ENCODE data around the gene CIB4. TPM values are rescaled to one million over a fixed set of nuclear protein-coding genes. Genes with fewer than 3 reads are reported as not detected.
A peak's percentile ranks its signal among the peaks of the same experiment; 100 is the strongest.

CIB4 gene
- total and polyA plus RNA-seq, 2 of the 13 experiments (the other 11 are each of a cell fraction or from before 2014, with no cell fraction given) = not detected

GRCh38 chr2:26581991-26582842, 58.9 kb downstream of the CIB4 start:
- Histone ChIP-seq H3K4me3 (replicated peaks in 1 of 3; ENCODE audit: insufficient read depth in 1 of 3, low read depth in 2 of 3, low read length in 3 of 3) (no peak overlapping the region), H3K27me3 (ENCODE audit: control insufficient read depth in 1 of 2, insufficient read depth in 2 of 2, low read length in 2 of 2) (peaks cover 25 to 90% of the 10 kb centered on the region in 2 experiments), H3K4me2 (ENCODE audit: low read depth, low read length) (no peak overlapping the region), H3K27ac (ENCODE audit: extremely low read length, insufficient read depth, low read length) (no peak overlapping the region), H2AFZ (ENCODE audit: low read length) (no peak overlapping the region), H3K36me3 (replicated peaks in 1 of 2; ENCODE audit: control insufficient read depth in 1 of 2, insufficient read depth in 2 of 2, low read length in 2 of 2) (no peaks in the 10 kb centered on the region), H3K4me1 (ENCODE audit: insufficient read depth, low read length) (no peaks in the 10 kb centered on the region), H3K9ac (ENCODE audit: insufficient read depth, low read depth, low read length) (no peak overlapping the region), H3K9me3 (ENCODE audit: low read length) (no peaks in the 10 kb centered on the region), H4K20me1 (ENCODE audit: insufficient read depth, low read length) (peaks cover 6% of the 10 kb centered on the region), H3K79me2 (ENCODE audit: insufficient read depth, low read length) (no peaks in the 10 kb centered on the region)
- in situ Hi-C loops (cut with HindIII; ENCODE audit: extremely low pct_ligation_motif_present, low pct_unique_long_range_greater_than_20kb) (no loop called here), intact Hi-C loops (cut with micrococcal nuclease; ENCODE audit: unreplicated experiment) (no loop called here)
- CTCF ChIA-PET (ENCODE audit: low intra/inter-chr PET ratio, low total read pairs) = no interaction called here
- BruUV-seq (replicated peaks) = no TSS peak
- DNase-seq (ENCODE audit: low spot score) = no peak
- TF ChIP-seq ZSCAN22 (CRISPR knock-in tag; IDR thresholded peaks at IDR 0.05) (no peak), CREB1 (IDR thresholded peaks at IDR 0.05) (peak; percentile 96), CREB1 (CRISPR knock-in tag; IDR thresholded peaks at IDR 0.05) (no peak), TP53 (CRISPR knock-in tag; conservative IDR thresholded peaks at IDR 0.05) (no peak), ZNF878 (CRISPR knock-in tag; IDR thresholded peaks at IDR 0.05) (no peak), ZNF687 (CRISPR knock-in tag; IDR thresholded peaks at IDR 0.05) (no peak), ZFP62 (CRISPR knock-in tag; IDR thresholded peaks at IDR 0.05) (no peak), MAFK (conservative IDR thresholded peaks at IDR 0.05 in 1 of 2, IDR thresholded peaks at IDR 0.05 in 1 of 2; ENCODE audit: low read length in 2 of 2) (peak; percentile 28 to 58; a peak in 3 of 4 replicates), ATF7 (IDR thresholded peaks at IDR 0.05) (peak; percentile 93), ATF7 (CRISPR knock-in tag; IDR thresholded peaks at IDR 0.05) (no peak), ZNF282 (IDR thresholded peaks at IDR 0.05; ENCODE audit: partially characterized antibody) (no peak), MAFF (IDR thresholded peaks at IDR 0.05; ENCODE audit: low read depth, low read length) (0 out of 2 replicates have a peak, but pooled peaks have one; percentile 13), ZNF839 (CRISPR knock-in tag; IDR thresholded peaks at IDR 0.05; ENCODE audit: borderline replicate concordance) (no peak)
- FAIRE-seq = no peak
- 37% methylated on average over 13 of the region's 18 CpGs for WGBS (ENCODE audit: low lambda C conversion rate)
- no peak for ATAC-seq
- POLR2A ChIA-PET = no interaction called here

Measured in HepG2 (cell line).